Liver (tissue), 9 donors: ENCODE measurements around the gene ZNF775. TPM values are rescaled to one million over a fixed set of nuclear protein-coding genes. Genes with fewer than 3 reads are reported as not detected.

Source experiments
- DNase-seq: peaks from one replicate; pipeline ENCODE4 v3.0.0-alpha.2; 2017; ENCODE audit warnings: low spot score
- H3K27ac ChIP-seq, 2 donors: one replicate each; pipeline ENCODE4 v1.7.0; 2013; ENCODE audit warnings: inconsistent platforms in 2 of 2, low read length in 2 of 2, control low read depth in 1 of 2, low read depth in 1 of 2, mild to moderate bottlenecking in 1 of 2
- H3K27me3 ChIP-seq, 4 donors: one replicate each; pipeline versions ENCODE4 v1.6.1 to v1.7.0; 2013; ENCODE audit warnings: low read length in 3 of 4, inconsistent platforms in 1 of 4, mild to moderate bottlenecking in 1 of 4, moderate library complexity in 1 of 4; ENCODE audit not compliant: control insufficient read depth in 4 of 4, insufficient read depth in 4 of 4
- H3K36me3 ChIP-seq, 4 donors: one replicate each; pipeline versions ENCODE4 v1.6.1 to v1.7.0; 2013; ENCODE audit warnings: low read length in 3 of 4, mild to moderate bottlenecking in 3 of 4, low read depth in 1 of 4, moderate library complexity in 1 of 4; ENCODE audit not compliant: control insufficient read depth in 4 of 4, insufficient read depth in 3 of 4
- H3K4me1 ChIP-seq, 4 donors: one replicate each; pipeline versions ENCODE4 v1.6.1 to v1.7.0; 2013; ENCODE audit warnings: low read length in 3 of 4, mild to moderate bottlenecking in 3 of 4, moderate library complexity in 1 of 4; ENCODE audit not compliant: control insufficient read depth in 4 of 4, insufficient read depth in 4 of 4
- H3K4me3 ChIP-seq, 3 donors: one replicate each; pipeline versions ENCODE4 v1.6.1 to v1.7.0; 2013; ENCODE audit warnings: low read length in 3 of 3, control low read depth in 1 of 3, low read depth in 1 of 3, mild to moderate bottlenecking in 1 of 3
- H3K9ac ChIP-seq, 2 donors: one replicate each; pipeline ENCODE4 v1.7.0; 2013; ENCODE audit warnings: low read length in 2 of 2, mild to moderate bottlenecking in 2 of 2, moderate library complexity in 2 of 2, control low read depth in 1 of 2, low read depth in 1 of 2
- H3K9me3 ChIP-seq, 4 donors: one replicate each; pipeline versions ENCODE4 v1.6.1 to v1.7.0; 2013; ENCODE audit warnings: low read length in 3 of 4; ENCODE audit not compliant: control insufficient read depth in 4 of 4
- ATF3 ChIP-seq: IDR thresholded peaks from 2 replicates; pipeline ENCODE4 v1.6.1; 2016; ENCODE audit warnings: antibody characterized with exemption
- CTCF ChIP-seq: fragments of 150-350 bp; IDR thresholded peaks from 2 replicates; pipeline ENCODE4 v1.5.1; 2017; ENCODE audit warnings: improper control_type of control experiment, low read depth, low read length; ENCODE audit not compliant: missing input control
- EGR1 ChIP-seq, 2 donors: IDR thresholded peaks; 2 replicates each; pipeline ENCODE4 v1.6.1; 2016 to 2018; ENCODE audit warnings: antibody characterized with exemption in 2 of 2, low read depth in 2 of 2
- FOXA1 ChIP-seq: IDR thresholded peaks from 2 replicates; pipeline ENCODE4 v1.6.1; 2016; ENCODE audit warnings: antibody characterized with exemption
- FOXA2 ChIP-seq: IDR thresholded peaks from 2 replicates; pipeline ENCODE4 v1.6.1; 2016; ENCODE audit warnings: antibody characterized with exemption
- GABPA ChIP-seq, 2 donors: IDR thresholded peaks in 1 of 2; conservative IDR thresholded peaks in 1 of 2; 2 replicates each; pipeline ENCODE4 v1.6.1; 2016; ENCODE audit warnings: antibody characterized with exemption in 2 of 2, mild to moderate bottlenecking in 1 of 2, moderate library complexity in 1 of 2
- HNF4A ChIP-seq, 2 donors: conservative IDR thresholded peaks; 2 replicates each; pipeline ENCODE4 v1.6.1; 2016; ENCODE audit warnings: antibody characterized with exemption in 2 of 2, mild to moderate bottlenecking in 2 of 2
- HNF4G ChIP-seq: IDR thresholded peaks from 2 replicates; pipeline ENCODE4 v1.6.1; 2016; ENCODE audit warnings: antibody characterized with exemption
- JUND ChIP-seq, 2 donors: IDR thresholded peaks; 2 replicates each; pipeline ENCODE4 v1.6.1; 2016; ENCODE audit warnings: antibody characterized with exemption in 2 of 2
- MAX ChIP-seq: IDR thresholded peaks from 2 replicates; pipeline ENCODE4 v1.6.1; 2016; ENCODE audit warnings: antibody characterized with exemption
- NR2F2 ChIP-seq: IDR thresholded peaks from 2 replicates; pipeline ENCODE4 v1.6.1; 2016; ENCODE audit warnings: antibody characterized with exemption
- RAD21 ChIP-seq, 2 donors: IDR thresholded peaks; 2 replicates each; pipeline ENCODE4 v1.6.1; 2016; ENCODE audit warnings: antibody characterized with exemption in 2 of 2, mild to moderate bottlenecking in 2 of 2
- REST ChIP-seq: IDR thresholded peaks from 2 replicates; pipeline ENCODE4 v1.6.1; 2016; ENCODE audit warnings: antibody characterized with exemption, mild to moderate bottlenecking
- RXRA ChIP-seq, 2 donors: IDR thresholded peaks; 2 replicates each; pipeline ENCODE4 v1.6.1; 2017 to 2018; ENCODE audit warnings: antibody characterized with exemption in 2 of 2, mild to moderate bottlenecking in 1 of 2
- SP1 ChIP-seq: IDR thresholded peaks from 2 replicates; pipeline ENCODE4 v1.6.1; 2018; ENCODE audit warnings: antibody characterized with exemption, mild to moderate bottlenecking
- TAF1 ChIP-seq: conservative IDR thresholded peaks from 2 replicates; pipeline ENCODE4 v1.6.1; 2016; ENCODE audit warnings: antibody characterized with exemption, mild to moderate bottlenecking
- YY1 ChIP-seq: IDR thresholded peaks from 2 replicates; pipeline ENCODE4 v1.6.1; 2016; ENCODE audit warnings: antibody characterized with exemption, mild to moderate bottlenecking
- ZBTB33 ChIP-seq: IDR thresholded peaks from 2 replicates; pipeline ENCODE4 v1.6.1; 2016; ENCODE audit warnings: antibody characterized with exemption
- WGBS: extraction: QIAGEN DNeasy Blood & Tissue Kit; methylation state at CpG from one replicate; pipeline ENCODE4 v1.1.7; 2013; 5-methylcytosine and 5-hydroxymethylcytosine counted together
- polyA plus RNA-seq, 2 donors: library from polyadenylated mRNA; stranded (reverse) in 1 of 2; unstranded in 1 of 2; fragments of 200-250 nt in 1 of 2; fragments of >200 nt in 1 of 2; fragmentation: Nextera tagmentation in 1 of 2; extraction: Ambion mirVana in 1 of 2; gene quantifications; one replicate each; pipeline versions ENCODE4 v1.2.1 to v1.2.3, GENCODE V29; 2013 to 2015
- total RNA-seq, 2 donors: library from RNA; depleted of rRNA; stranded (reverse); fragments of >200 nt; gene quantifications; one replicate each; pipeline ENCODE4 v1.2.3, GENCODE V29; 2014
- donor health status: healthy.
- donor health status: healthy.
- donor health status: healthy.
- donor health status: healthy.
- donor health status: healthy.

Gene ZNF775
- 1 to 10 TPM in 1 of 2 donors, under 1 TPM in 1; 0.33 to 3.1 TPM for total RNA-seq
- polyA plus RNA-seq, result under 1 TPM; 0.08 to 0.72 TPM

- Histone ChIP-seq H3K4me3 (peak within 1 kb of the TSS; percentile 74 to 80 (median 77)), H3K27ac (peak within 1 kb of the TSS; percentile 93 to 94), H3K4me1 (peaks cover 20 to 58% (median 50%) of the 10 kb centered on the region in 4 donors), H3K27me3 (no peaks in the 10 kb centered on the region), H3K9me3 (no peaks in the 10 kb centered on the region), H3K9ac (peak within 1 kb of the TSS; percentile 82 to 93), H3K36me3 (peaks cover 0 to 4% (median 2%) of the 10 kb centered on the region in 4 donors)
- DNase-seq, result peak; percentile 91
- TF ChIP-seq ZBTB33, result no peak
- no peak for TF ChIP-seq ATF3
- TF ChIP-seq SP1, result peak; percentile 84
- no peak for TF ChIP-seq GABPA (IDR thresholded peaks at IDR 0.05 in 1 of 2, conservative IDR thresholded peaks at IDR 0.05 in 1 of 2)
- no peak for TF ChIP-seq TAF1
- no peak for TF ChIP-seq CTCF
- TF ChIP-seq FOXA1, result no peak
- peak in 1 of 2 donors; percentile 48 for TF ChIP-seq RAD21 (IDR thresholded peaks at IDR 0.05)
- peak; percentile 77 for TF ChIP-seq REST
- TF ChIP-seq YY1, result peak; percentile 39
- TF ChIP-seq RXRA (IDR thresholded peaks at IDR 0.05), result peak; percentile 52 to 59
- TF ChIP-seq NR2F2, result peak; percentile 63
- TF ChIP-seq FOXA2, result no peak
- no peak for TF ChIP-seq EGR1 (IDR thresholded peaks at IDR 0.05; ENCODE audit: low read depth in 2 of 2)
- peak; percentile 66 to 81 for TF ChIP-seq HNF4A (conservative IDR thresholded peaks at IDR 0.05)
- no peak for TF ChIP-seq JUND (IDR thresholded peaks at IDR 0.05)
- TF ChIP-seq HNF4G, result no peak
- no peak for TF ChIP-seq MAX
- under 1% methylated on average over 60 of the region's 60 CpGs for WGBS
These were observed at the start of gene ZNF775 for GRCh38 chr7:150378853-150379440. TSS of gene ZNF775 (plus strand) at chr7:150379330. CDS start at chr7:150388471, 9,141 bp downstream.
